ENCODE measurements around the gene MAPK8. TPM values are rescaled to one million over a fixed set of nuclear protein-coding genes. Genes with fewer than 3 reads are reported as not detected.

Gene MAPK8
- total and polyA plus RNA-seq, 10 donors: 5.2 to 61.4 (median 37.4) TPM

- WGBS, 5 donors: 79 to 98% (median 92%) methylated on average over 2 of the region's 2 CpGs
- TF ChIP-seq POLR2AphosphoS5 (IDR thresholded peaks at IDR 0.05): no peak
- no peak for TF ChIP-seq CTCF (IDR thresholded peaks at IDR 0.05 in 8 of 11, conservative IDR thresholded peaks at IDR 0.05 in 3 of 11)
- no peak for TF ChIP-seq POLR2A (IDR thresholded peaks at IDR 0.05)
- no peaks in the 10 kb centered on the region for H3K36me3 ChIP-seq
- no peak overlapping the region for H3K27ac ChIP-seq
- H3K4me1 ChIP-seq: peaks cover 4 to 50% (median 20%) of the 10 kb centered on the region in 6 donors
- H3K27me3 ChIP-seq (replicated peaks in 1 of 7): no peaks in the 10 kb centered on the region
- no peaks in the 10 kb centered on the region for H3K9me3 ChIP-seq
- intact Hi-C loops (cut with DNase I; ENCODE audit: low total_unique reads): loop anchor here (5.0 to 10.0 kb wide), 2 partner anchors 144 to 296 kb away; no protein-coding TSS in a partner anchor
- DNase-seq: no peak
- H3K4me3 ChIP-seq: no peak overlapping the region
Measured at GRCh38 chr10:48361176-48361575, 54.7 kb downstream of the MAPK8 start.

- TF ChIP-seq POLR2AphosphoS5 (IDR thresholded peaks at IDR 0.05): no peak
- peak in 9 of 11 experiments; percentile 13 to 63 (median 47) for TF ChIP-seq CTCF (IDR thresholded peaks at IDR 0.05 in 8 of 11, conservative IDR thresholded peaks at IDR 0.05 in 3 of 11)
- TF ChIP-seq POLR2A (IDR thresholded peaks at IDR 0.05): no peak
- H3K36me3 ChIP-seq: no peaks in the 10 kb centered on the region
- no peaks in the 10 kb centered on the region for H3K27me3 ChIP-seq (replicated peaks in 1 of 7)
- WGBS, 5 donors: 33 to 42% (median 41%) methylated on average over 5 of the region's 5 CpGs
- H3K4me3 ChIP-seq: no peak overlapping the region
- H3K4me1 ChIP-seq: peaks cover 4 to 39% (median 21%) of the 10 kb centered on the region in 6 donors
- H3K27ac ChIP-seq: no peak overlapping the region
- no peak for DNase-seq
- intact Hi-C loops (cut with DNase I; ENCODE audit: low total_unique reads): loop anchor here (5.0 to 10.0 kb wide), 2 partner anchors 141 to 294 kb away; no protein-coding TSS in a partner anchor
- no peaks in the 10 kb centered on the region for H3K9me3 ChIP-seq
Measured at GRCh38 chr10:48363617-48364355, 57.3 kb downstream of the MAPK8 start.

GRCh38 chr10:48364659-48365405 is 58.4 kb downstream of the MAPK8 start:
- Histone ChIP-seq H3K27me3 (replicated peaks in 1 of 7) (no peaks in the 10 kb centered on the region), H3K27ac (no peak overlapping the region), H3K36me3 (no peaks in the 10 kb centered on the region), H3K4me3 (no peak overlapping the region), H3K9me3 (no peaks in the 10 kb centered on the region), H3K4me1 (peaks cover 4 to 39% (median 21%) of the 10 kb centered on the region in 6 donors)
- no peak for TF ChIP-seq POLR2A (IDR thresholded peaks at IDR 0.05)
- TF ChIP-seq POLR2AphosphoS5 (IDR thresholded peaks at IDR 0.05): no peak
- TF ChIP-seq CTCF (IDR thresholded peaks at IDR 0.05 in 8 of 11, conservative IDR thresholded peaks at IDR 0.05 in 3 of 11): no peak
- WGBS, 5 donors: 37 to 51% (median 50%) methylated on average over 3 of the region's 3 CpGs
- no peak for DNase-seq
- intact Hi-C loops (cut with DNase I; ENCODE audit: low total_unique reads): loop anchor here (5.0 to 10.0 kb wide), 2 partner anchors 140 to 292 kb away; no protein-coding TSS in a partner anchor

GRCh38 chr10:48365668-48366067 is 59.2 kb downstream of the MAPK8 start:
- Histone ChIP-seq H3K27ac (no peak overlapping the region), H3K4me3 (no peak overlapping the region), H3K27me3 (replicated peaks in 1 of 7) (no peaks in the 10 kb centered on the region), H3K36me3 (no peaks in the 10 kb centered on the region), H3K4me1 (peaks cover 4 to 34% (median 21%) of the 10 kb centered on the region in 6 donors), H3K9me3 (no peaks in the 10 kb centered on the region)
- WGBS, 5 donors: 97 to 100% (median 98%) methylated on average over 1 of the region's 1 CpG
- intact Hi-C loops (cut with DNase I; ENCODE audit: low total_unique reads): loop anchor here (10.0 kb wide), 1 partner anchor 139 kb away; no protein-coding TSS in a partner anchor
- no peak for TF ChIP-seq POLR2A (IDR thresholded peaks at IDR 0.05)
- no peak for DNase-seq
